Mesothelial cell of epicardium (in vitro differentiated cells): ENCODE measurements around the gene OPCML. TPM values are rescaled to one million over a fixed set of nuclear protein-coding genes. Genes with fewer than 3 reads are reported as not detected.

Experiments
- DNase-seq, 2 experiments: peaks; one replicate each; pipeline ENCODE4 v3.0.0; 2021; ENCODE audit warnings: low spot score in 2 of 2; ENCODE audit not compliant: unreplicated experiment in 2 of 2
- H3K27ac Mint-ChIP-seq: 2 replicates; pipeline ENCODE4 v1.8.0; 2021; ENCODE audit warnings: mixed read lengths
- H3K27me3 Mint-ChIP-seq: 2 replicates; pipeline ENCODE4 v1.8.0; 2021; ENCODE audit warnings: low read depth, mixed read lengths
- H3K36me3 Mint-ChIP-seq: 2 replicates; pipeline ENCODE4 v1.8.0; 2021; ENCODE audit warnings: mixed read lengths
- H3K4me1 Mint-ChIP-seq: 2 replicates; pipeline ENCODE4 v1.8.0; 2021; ENCODE audit warnings: mixed read lengths
- H3K4me3 Mint-ChIP-seq: 2 replicates; pipeline ENCODE4 v1.8.0; 2021; ENCODE audit warnings: mild to moderate bottlenecking, moderate library complexity, mixed read lengths
- H3K9me3 Mint-ChIP-seq: 2 replicates; pipeline ENCODE4 v1.8.0; 2021; ENCODE audit warnings: mixed read lengths
- total RNA-seq: library from RNA; stranded (reverse); gene quantifications from 3 replicates; pipeline ENCODE4 v1.2.1, GENCODE V29; 2021
- TF ChIP-seq, protein P1 (sequence below): fragments of 200-600 bp; sonication (generic); IDR thresholded peaks from one replicate; pipeline ENCODE4 v1.5.0; 2021; ENCODE audit warnings: antibody characterized with exemption; ENCODE audit not compliant: unreplicated experiment

The OPCML gene
- total RNA-seq, 1 donor from 2014 or later = 3.0 TPM

DNA sequence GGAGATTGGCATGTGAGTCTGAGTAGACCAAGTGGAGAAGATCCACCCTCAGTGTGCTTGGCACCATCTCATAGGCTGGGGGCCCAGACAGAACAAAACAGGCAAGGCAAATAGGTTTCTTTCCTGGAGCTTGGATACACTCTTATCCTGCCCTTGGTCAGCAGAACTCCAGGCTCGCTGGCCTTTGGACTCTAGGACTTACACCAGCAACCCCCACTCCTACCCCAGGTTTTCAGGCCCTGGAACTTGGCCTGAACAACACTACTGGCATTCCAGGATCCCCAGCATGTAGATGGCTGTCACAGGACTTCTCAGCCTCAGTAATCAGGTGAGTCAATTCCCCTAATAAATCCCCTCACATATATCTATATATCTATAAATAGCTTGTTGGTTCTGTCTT lies 637.7 kb downstream of the OPCML start:
- Mint-ChIP-seq H3K4me3 (no peak overlapping the region), H3K27ac (no peak overlapping the region), H3K36me3 (no peaks in the 10 kb centered on the region), H3K9me3 (peaks cover 6% of the 10 kb centered on the region), H3K27me3 (no peaks in the 10 kb centered on the region), H3K4me1 (no peaks in the 10 kb centered on the region)
- DNase-seq = no peak
- TF ChIP-seq, protein P1, sequence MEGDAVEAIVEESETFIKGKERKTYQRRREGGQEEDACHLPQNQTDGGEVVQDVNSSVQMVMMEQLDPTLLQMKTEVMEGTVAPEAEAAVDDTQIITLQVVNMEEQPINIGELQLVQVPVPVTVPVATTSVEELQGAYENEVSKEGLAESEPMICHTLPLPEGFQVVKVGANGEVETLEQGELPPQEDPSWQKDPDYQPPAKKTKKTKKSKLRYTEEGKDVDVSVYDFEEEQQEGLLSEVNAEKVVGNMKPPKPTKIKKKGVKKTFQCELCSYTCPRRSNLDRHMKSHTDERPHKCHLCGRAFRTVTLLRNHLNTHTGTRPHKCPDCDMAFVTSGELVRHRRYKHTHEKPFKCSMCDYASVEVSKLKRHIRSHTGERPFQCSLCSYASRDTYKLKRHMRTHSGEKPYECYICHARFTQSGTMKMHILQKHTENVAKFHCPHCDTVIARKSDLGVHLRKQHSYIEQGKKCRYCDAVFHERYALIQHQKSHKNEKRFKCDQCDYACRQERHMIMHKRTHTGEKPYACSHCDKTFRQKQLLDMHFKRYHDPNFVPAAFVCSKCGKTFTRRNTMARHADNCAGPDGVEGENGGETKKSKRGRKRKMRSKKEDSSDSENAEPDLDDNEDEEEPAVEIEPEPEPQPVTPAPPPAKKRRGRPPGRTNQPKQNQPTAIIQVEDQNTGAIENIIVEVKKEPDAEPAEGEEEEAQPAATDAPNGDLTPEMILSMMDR = no peak

DNA sequence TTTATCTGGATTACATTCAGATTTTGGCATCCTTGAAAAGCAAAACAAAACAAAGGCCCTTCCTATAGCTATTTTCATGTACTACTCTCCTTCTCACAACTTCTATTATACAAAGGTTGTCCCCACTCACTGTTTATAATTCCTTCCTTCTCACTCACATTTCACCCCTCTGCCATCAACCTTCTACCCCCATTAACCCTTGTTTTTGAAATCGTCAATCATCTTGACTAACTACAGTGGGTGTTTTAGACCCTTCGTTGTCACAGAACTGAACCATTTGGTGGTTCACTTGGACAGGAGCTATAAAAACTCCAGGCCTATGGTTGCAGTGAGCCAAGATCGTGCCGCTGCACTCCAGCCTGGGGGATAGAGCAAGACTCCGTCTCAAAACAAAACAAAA lies 639.4 kb downstream of the OPCML start:
- no peak overlapping the region for H3K27ac Mint-ChIP-seq
- no peaks in the 10 kb centered on the region for H3K36me3 Mint-ChIP-seq
- TF ChIP-seq, protein P1 = no peak
- peaks cover 3% of the 10 kb centered on the region for H3K4me1 Mint-ChIP-seq
- no peaks in the 10 kb centered on the region for H3K27me3 Mint-ChIP-seq
- H3K9me3 Mint-ChIP-seq = peaks cover 6% of the 10 kb centered on the region
- no peak for DNase-seq
- H3K4me3 Mint-ChIP-seq = no peak overlapping the region

DNA sequence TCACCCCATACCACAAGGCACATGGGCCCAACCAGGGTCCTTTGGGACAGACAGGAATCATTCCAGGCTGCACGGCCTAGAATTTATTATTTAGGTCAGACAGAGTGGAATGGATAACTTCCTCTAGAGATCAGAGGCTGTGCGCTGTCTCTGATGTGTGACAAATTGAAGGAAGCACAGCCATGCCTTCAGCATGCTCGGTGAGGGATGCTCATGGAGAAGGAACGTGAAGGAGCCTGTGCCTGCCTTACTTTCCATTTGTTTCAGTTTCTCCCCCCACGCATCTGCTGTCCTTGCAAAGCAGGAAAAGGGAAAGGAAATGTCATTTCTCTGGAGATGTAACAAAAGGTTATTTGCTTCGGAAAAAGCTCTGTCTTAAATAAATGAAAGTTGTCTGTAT lies 644.1 kb downstream of the OPCML start:
- Mint-ChIP-seq H3K4me1 (peaks cover 8% of the 10 kb centered on the region), H3K36me3 (no peaks in the 10 kb centered on the region), H3K9me3 (no peaks in the 10 kb centered on the region), H3K27me3 (peaks cover 5% of the 10 kb centered on the region), H3K27ac (no peak overlapping the region), H3K4me3 (no peak overlapping the region)
- DNase-seq = no peak
- TF ChIP-seq, protein P1 = no peak

DNA sequence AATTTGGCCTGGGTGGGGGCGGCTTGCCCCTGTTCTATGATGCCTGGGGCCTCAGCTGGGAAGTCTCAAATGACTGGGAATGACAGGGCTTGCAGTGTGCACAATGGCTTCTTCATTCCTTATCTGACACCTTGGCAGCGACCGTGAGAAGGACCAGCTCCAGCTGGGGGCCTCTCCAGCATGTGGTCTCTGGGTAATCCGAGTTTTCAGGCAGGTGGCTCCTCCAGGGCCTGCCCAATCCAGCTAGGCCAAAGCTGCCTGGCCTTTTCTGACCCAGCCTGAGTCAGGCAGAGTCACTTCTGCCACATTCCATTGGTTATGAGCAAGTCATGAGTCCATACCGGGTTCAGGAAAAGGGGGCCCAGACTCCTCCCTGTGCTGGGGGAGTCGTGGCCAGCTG lies 646.0 kb downstream of the OPCML start:
- H3K9me3 Mint-ChIP-seq = no peaks in the 10 kb centered on the region
- TF ChIP-seq, protein P1 = no peak
- H3K27ac Mint-ChIP-seq = no peak overlapping the region
- H3K4me3 Mint-ChIP-seq = no peak overlapping the region
- H3K36me3 Mint-ChIP-seq = no peaks in the 10 kb centered on the region
- peaks cover 8% of the 10 kb centered on the region for H3K27me3 Mint-ChIP-seq
- peaks cover 8% of the 10 kb centered on the region for H3K4me1 Mint-ChIP-seq
- no peak for DNase-seq

DNA sequence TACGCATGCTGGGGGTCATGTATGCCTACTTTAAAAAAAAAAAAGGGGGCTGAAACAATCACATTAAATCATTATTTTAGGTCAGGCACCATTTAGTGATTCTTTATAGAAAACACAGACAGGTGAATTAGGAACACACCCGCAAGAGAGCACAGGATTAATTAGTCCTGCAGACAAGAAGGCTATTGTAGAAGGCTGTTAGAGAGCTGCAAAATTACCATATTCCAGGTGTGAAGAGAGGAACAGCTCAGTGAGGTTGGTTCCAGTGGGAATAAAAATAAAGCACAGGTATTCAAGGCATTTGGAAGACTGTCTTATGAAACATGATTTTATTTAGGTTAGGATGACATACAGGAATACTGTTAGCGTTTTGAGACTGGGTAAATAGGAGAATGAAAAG lies 649.1 kb downstream of the OPCML start:
- no peak for DNase-seq
- Mint-ChIP-seq H3K9me3 (peaks cover 5% of the 10 kb centered on the region), H3K4me3 (no peak overlapping the region), H3K4me1 (peaks cover 5% of the 10 kb centered on the region), H3K27ac (no peak overlapping the region), H3K27me3 (peaks cover 8% of the 10 kb centered on the region), H3K36me3 (no peaks in the 10 kb centered on the region)
- TF ChIP-seq, protein P1 = no peak

DNA sequence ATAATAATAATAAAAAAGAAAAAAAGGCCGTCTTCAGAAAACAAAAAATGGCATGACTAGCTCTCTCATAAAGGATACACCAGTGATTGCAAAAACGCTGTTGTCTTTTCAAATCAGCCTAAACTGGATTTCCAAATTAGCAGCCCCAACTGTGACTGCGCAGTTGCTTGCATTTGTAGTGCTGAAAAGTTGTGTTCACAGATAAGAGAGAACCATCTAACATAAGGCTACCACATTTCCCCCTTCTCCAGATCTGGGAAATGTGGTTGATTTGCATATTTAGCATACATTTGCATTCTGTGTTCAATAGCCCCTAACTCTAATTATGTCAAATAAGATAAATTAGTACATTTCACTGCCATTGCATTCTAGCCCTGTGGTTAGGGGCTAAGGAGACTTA lies 650.7 kb downstream of the OPCML start:
- Mint-ChIP-seq H3K27ac (no peak overlapping the region), H3K36me3 (no peaks in the 10 kb centered on the region), H3K4me1 (peaks cover 5% of the 10 kb centered on the region), H3K9me3 (peaks cover 6% of the 10 kb centered on the region), H3K4me3 (no peak overlapping the region), H3K27me3 (peaks cover 8% of the 10 kb centered on the region)
- DNase-seq = no peak
- TF ChIP-seq, protein P1 = no peak
